GM12874 (cell line): ENCODE data around the gene MGAM2.

Experiments used
- TF ChIP-seq, protein P1 (sequence below): IDR thresholded peaks from 2 replicates; pipeline ENCODE4 v1.5.1; 2011; ENCODE audit warnings: low read depth, mild to moderate bottlenecking, control low read depth, low read length, moderate library complexity; ENCODE audit not compliant: insufficient read depth

MGAM2 gene

DNA sequence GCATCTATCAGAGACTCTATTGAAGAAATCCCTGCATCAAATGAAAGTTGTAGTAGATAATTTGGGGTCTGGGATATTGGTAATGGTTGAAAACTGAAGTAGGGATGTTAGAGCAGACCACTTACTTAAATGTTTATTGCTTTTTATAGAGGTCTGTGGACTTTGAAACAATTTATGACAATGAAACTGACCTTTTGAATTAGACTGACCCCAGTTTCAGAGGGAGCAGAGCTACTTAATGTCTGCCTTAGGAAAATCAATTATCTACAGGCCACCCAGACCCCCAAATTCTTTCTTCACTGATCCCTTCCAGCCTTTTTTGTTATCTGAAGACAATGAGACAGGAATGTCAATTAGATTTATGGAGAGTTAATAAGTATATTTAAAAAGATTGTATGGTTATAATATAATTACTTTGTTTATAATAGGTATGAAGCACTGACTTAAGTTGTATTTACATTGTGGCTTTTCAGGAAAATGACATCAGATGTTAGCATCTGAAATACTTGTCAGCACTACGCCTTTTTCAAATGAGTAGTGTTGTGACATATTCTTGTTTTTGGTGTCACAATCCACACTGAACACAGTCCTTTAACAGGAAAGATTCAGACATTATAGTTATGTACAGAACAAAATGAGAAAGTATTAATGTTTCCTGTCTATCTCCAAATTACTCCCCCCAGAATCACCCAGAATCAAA lies 13.9 kb downstream of the MGAM2 start:
- TF ChIP-seq, protein P1, sequence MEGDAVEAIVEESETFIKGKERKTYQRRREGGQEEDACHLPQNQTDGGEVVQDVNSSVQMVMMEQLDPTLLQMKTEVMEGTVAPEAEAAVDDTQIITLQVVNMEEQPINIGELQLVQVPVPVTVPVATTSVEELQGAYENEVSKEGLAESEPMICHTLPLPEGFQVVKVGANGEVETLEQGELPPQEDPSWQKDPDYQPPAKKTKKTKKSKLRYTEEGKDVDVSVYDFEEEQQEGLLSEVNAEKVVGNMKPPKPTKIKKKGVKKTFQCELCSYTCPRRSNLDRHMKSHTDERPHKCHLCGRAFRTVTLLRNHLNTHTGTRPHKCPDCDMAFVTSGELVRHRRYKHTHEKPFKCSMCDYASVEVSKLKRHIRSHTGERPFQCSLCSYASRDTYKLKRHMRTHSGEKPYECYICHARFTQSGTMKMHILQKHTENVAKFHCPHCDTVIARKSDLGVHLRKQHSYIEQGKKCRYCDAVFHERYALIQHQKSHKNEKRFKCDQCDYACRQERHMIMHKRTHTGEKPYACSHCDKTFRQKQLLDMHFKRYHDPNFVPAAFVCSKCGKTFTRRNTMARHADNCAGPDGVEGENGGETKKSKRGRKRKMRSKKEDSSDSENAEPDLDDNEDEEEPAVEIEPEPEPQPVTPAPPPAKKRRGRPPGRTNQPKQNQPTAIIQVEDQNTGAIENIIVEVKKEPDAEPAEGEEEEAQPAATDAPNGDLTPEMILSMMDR = no peak

DNA sequence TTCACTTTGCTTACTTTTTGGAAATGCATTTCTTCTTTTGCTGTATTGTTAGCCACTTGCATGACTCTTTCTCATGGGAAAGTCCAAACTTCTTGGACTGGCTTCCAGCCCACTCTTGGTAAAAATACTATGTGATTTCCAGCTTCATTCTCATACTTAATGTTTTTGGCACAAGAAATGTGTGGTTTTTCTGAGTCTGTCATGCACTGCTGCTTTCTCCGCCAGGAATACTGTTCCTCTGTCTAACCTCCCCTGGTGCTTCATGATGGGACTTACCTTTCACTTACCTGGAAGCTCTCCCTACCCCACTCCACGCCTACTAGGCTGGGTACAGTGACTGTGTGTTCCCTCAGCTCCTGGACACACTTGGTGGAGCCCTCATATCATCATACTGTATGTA lies 18.7 kb downstream of the MGAM2 start:
- TF ChIP-seq, protein P1 = no peak

DNA sequence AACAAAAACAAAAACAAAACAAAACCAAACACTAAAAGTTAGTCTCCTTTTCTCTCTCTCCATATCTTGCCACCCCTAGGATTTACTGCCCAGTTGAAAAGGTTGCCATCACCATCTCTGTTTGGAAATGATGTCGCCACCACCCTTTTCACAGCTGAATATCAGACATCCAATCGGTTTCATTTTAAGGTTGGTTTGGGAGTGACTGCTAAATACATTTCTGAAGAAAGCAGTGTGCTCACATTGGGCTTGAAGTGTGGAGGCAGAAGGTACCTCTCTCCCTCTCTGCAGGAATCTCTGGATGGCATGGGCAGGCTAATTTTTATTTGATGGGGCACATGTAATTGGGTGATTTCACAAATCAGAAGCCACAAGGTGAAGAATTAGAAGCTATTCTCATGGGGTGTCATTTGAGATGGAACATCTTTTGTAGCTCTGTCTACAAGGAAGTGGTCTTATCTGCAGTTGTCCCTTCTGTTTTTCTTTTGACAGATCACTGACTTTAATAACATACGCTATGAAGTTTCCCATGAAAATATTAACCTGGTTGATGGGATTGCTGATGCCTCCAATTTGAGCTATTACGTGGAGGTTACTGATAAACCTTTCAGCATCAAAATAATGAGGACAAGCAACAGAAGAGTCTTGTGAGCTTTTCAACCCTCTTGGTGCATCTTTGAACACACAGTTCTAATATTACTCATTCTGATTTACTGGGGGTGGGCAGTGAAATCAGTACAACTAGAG lies 20.1 kb downstream of the MGAM2 start:
- TF ChIP-seq, protein P1 = no peak

DNA sequence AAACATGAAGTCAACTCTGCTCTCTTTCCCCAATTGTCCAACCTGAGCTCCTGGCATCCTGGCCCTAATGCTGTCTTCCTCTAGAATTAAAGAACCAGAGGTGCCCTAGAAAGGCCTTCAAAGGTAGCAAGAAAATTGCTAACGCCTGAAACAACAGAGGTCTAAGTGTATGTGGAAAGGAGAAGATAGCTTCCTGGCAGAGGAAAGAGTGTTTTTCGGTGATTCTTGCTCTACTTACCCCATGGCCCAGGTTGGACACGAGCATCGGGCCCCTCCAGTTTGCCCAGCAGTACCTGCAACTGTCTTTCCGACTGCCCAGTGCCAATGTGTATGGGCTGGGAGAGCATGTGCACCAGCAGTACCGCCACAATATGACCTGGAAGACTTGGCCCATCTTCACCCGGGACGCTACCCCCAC lies 22.2 kb downstream of the MGAM2 start:
- TF ChIP-seq, protein P1 = no peak

DNA sequence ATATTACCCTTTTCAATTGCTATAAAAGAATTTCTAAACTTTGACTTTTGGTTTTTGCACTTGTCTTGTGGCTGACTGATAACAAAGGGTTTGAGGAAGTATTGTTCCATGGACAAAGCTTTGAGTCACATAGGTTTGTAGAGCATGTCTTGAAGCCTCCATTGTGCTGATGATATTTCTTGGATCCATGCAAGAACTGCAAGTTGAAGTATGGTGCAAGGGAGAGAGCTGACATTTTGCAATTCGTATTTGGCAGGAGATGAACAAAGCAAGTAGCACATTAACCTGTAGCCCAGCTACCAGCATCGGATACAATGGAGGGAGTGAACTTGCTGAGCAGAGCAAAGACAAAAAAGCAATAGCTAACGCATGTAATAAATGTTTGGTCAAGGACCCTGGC lies 23.4 kb downstream of the MGAM2 start:
- TF ChIP-seq, protein P1 = no peak

DNA sequence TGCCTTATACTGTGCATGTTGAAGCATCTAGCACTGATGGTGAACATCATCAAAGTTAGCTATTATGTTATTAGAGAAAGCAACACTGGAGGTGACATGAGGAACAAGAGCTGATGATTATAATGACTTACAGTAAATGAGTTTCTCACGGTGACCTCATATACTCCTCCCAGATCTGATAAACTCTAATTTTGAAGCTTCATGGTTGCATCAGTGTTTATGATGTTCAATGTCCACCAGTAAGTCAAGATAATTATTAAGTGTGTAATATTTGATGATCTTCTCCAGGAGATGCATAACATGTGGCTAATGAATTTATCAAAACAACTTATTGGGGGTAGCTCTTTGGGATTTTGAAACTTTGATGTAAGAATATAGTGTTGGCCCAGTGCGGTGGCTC lies 27.5 kb downstream of the MGAM2 start:
- TF ChIP-seq, protein P1 = no peak

DNA sequence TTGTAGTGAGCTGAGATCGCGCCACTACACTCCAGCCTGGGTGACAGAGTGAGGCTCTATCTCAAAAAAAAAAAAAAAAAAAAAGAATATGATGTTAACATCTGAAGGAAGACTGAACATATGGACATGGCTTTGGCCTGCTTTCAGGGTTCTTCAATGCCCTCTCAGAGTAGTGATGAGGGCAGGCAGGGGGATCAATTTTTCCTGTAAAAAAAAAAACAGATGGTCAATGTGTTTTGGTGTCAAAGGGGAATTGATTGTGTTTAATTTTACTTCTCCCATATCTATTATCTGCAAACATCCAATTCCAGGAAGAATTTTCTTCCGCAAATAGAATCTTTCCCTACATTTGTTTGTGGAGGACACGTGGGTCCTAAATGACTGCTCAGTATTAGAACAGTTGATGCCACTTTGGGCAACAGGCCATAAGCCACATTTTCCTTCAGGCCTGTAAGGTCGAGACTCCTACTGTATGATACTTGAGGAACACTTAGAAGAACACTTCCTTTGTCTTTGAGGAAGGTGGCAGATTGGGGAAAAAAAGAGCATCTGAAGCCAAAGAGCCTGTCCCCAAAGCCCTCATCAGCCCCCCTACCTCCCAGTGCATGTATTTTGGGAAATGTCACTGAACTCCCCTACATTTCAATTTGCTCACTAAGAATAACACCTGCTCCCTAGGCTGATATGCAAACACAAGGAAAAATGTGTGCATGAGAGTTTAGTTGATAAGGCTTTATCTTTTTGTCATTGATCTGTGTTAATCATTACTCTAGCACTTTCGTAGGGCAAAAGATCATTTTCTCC lies 28.3 kb downstream of the MGAM2 start:
- TF ChIP-seq, protein P1 = no peak
